ENCODE results near the gene MAPK14. TPM values are rescaled to one million over a fixed set of nuclear protein-coding genes. Genes with fewer than 3 reads are reported as not detected.

The MAPK14 gene
- total RNA-seq, 1 donor from 2014 or later = 41.3 TPM

GRCh38 chr6:36025260-36025931 lies 2.2 kb upstream of the MAPK14 start:
- TF ChIP-seq CTCF (IDR thresholded peaks at IDR 0.05; ENCODE audit: insufficient read depth, low read depth, low read length) (no peak), EZH2 (IDR thresholded peaks at IDR 0.05; ENCODE audit: insufficient read depth, low read length) (no peak)
- Mint-ChIP-seq H3K4me1 (ENCODE audit: low read depth, unreplicated experiment) (peaks cover 24% of the 10 kb centered on the region), H3K36me3 (ENCODE audit: low read depth, unreplicated experiment) (peaks cover 2% of the 10 kb centered on the region), H3K4me3 (ENCODE audit: unreplicated experiment) (no peak overlapping the region), H3K9me3 (ENCODE audit: unreplicated experiment) (peaks cover 4% of the 10 kb centered on the region), H3K27me3 (ENCODE audit: low read depth, unreplicated experiment) (peaks cover 11% of the 10 kb centered on the region), H3K27ac (ENCODE audit: unreplicated experiment) (no peak overlapping the region)
- Histone ChIP-seq H3K4me1 (ENCODE audit: insufficient read depth, low read length) (peaks cover 4% of the 10 kb centered on the region), H3K27ac (ENCODE audit: low read depth, low read length) (no peak overlapping the region), H2AFZ (ENCODE audit: low read depth, low read length) (peak overlapping the region; percentile 29), H4K20me1 (ENCODE audit: insufficient read depth, low read length) (peaks cover 12% of the 10 kb centered on the region), H3K27me3 (ENCODE audit: insufficient read depth, low read length) (no peaks in the 10 kb centered on the region), H3K36me3 (ENCODE audit: insufficient read depth, low read length) (no peaks in the 10 kb centered on the region), H3K4me3 (ENCODE audit: insufficient read depth, low read depth, low read length) (no peak overlapping the region), H3K9me3 (ENCODE audit: insufficient read depth, low read depth, low read length) (no peaks in the 10 kb centered on the region), H3K9ac (ENCODE audit: low read length) (no peak overlapping the region), H3K79me2 (ENCODE audit: insufficient read depth, low read length) (peaks cover 28% of the 10 kb centered on the region), H3K4me2 (ENCODE audit: low read length) (peak overlapping the region; percentile 43)
- DNase-seq (ENCODE audit: low read depth) = peak; percentile 68
- no peak for FAIRE-seq

DNA sequence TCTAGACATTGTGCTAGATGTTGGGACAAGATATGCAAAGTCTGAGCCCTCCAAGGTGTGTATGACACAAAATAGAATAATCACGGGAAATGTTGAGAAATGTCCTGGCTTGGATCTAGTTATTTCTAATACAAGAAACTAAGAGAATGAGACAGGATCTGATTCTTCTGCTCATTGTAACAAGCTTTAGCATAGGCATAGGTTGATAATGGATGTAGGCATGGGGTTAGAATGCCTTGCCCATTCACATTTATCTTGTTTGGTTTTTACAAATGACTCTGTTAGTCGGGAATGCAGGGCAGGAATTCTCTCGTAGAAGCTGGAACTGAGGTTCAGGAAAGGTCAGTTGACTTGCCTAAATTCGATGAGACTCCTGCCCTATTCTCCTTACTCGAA lies 1.7 kb upstream of the MAPK14 start:
- no peak overlapping the region for H3K27ac ChIP-seq (ENCODE audit: low read depth, low read length)
- H3K4me3 ChIP-seq (ENCODE audit: insufficient read depth, low read depth, low read length) = no peak overlapping the region
- peaks cover 33% of the 10 kb centered on the region for H3K79me2 ChIP-seq (ENCODE audit: insufficient read depth, low read length)
- peaks cover 4% of the 10 kb centered on the region for H3K4me1 ChIP-seq (ENCODE audit: insufficient read depth, low read length)
- peak overlapping the region; percentile 43 for H3K4me2 ChIP-seq (ENCODE audit: low read length)
- H3K27me3 ChIP-seq (ENCODE audit: insufficient read depth, low read length) = no peaks in the 10 kb centered on the region
- peaks cover 11% of the 10 kb centered on the region for H3K27me3 Mint-ChIP-seq (ENCODE audit: low read depth, unreplicated experiment)
- no peak overlapping the region for H3K27ac Mint-ChIP-seq (ENCODE audit: unreplicated experiment)
- DNase-seq (ENCODE audit: low read depth) = peak; percentile 44
- H3K9me3 Mint-ChIP-seq (ENCODE audit: unreplicated experiment) = peaks cover 4% of the 10 kb centered on the region
- H2AFZ ChIP-seq (ENCODE audit: low read depth, low read length) = no peak overlapping the region
- peaks cover 2% of the 10 kb centered on the region for H3K36me3 Mint-ChIP-seq (ENCODE audit: low read depth, unreplicated experiment)
- no peaks in the 10 kb centered on the region for H3K36me3 ChIP-seq (ENCODE audit: insufficient read depth, low read length)
- H3K4me3 Mint-ChIP-seq (ENCODE audit: unreplicated experiment) = peak overlapping the region; percentile 54
- peaks cover 18% of the 10 kb centered on the region for H4K20me1 ChIP-seq (ENCODE audit: insufficient read depth, low read length)
- no peak for TF ChIP-seq EZH2 (IDR thresholded peaks at IDR 0.05; ENCODE audit: insufficient read depth, low read length)
- H3K4me1 Mint-ChIP-seq (ENCODE audit: low read depth, unreplicated experiment) = peaks cover 26% of the 10 kb centered on the region
- no peak for FAIRE-seq
- no peak overlapping the region for H3K9ac ChIP-seq (ENCODE audit: low read length)
- H3K9me3 ChIP-seq (ENCODE audit: insufficient read depth, low read depth, low read length) = no peaks in the 10 kb centered on the region

DNA sequence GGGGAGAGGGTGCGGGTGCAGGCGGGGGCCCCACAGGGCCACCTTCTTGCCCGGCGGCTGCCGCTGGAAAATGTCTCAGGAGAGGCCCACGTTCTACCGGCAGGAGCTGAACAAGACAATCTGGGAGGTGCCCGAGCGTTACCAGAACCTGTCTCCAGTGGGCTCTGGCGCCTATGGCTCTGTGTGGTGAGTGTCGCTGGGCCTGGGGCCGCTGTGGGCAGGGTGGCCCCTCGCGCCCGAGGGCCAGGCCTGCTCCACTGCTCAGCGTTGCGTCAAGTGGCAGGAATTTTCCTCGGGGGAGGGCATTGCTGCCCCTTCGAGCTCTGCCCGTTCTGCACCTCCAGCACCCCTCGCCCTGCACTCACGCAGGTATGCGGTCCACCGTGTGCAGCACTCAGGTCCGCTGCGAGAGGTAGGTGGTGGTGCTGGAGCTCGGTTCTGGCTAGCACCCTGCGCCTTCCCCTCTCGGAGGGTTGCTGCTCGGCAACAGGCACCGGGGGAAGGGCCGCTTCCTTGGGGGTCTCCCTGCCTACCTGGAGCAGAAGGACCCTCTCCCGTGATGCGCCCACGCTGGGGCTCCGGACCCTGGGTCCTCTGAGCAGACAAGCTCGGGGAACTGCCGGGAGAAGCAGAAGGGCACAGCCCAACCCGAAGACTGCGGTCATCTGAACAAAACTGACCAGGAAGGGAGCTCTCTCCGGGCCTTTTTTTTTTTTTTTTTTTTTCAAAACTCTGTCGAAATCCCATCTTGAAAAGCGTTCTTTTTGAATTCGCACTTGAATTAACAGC lies 674 bp downstream of the MAPK14 start:
- TF ChIP-seq CTCF (IDR thresholded peaks at IDR 0.05; ENCODE audit: insufficient read depth, low read depth, low read length) = no peak
- no peak for TF ChIP-seq EZH2 (IDR thresholded peaks at IDR 0.05; ENCODE audit: insufficient read depth, low read length)
- H3K4me2 ChIP-seq (ENCODE audit: low read length) = peak overlapping the region; percentile 95
- Mint-ChIP-seq H3K9me3 (ENCODE audit: unreplicated experiment) (peaks cover 4% of the 10 kb centered on the region), H3K27me3 (ENCODE audit: low read depth, unreplicated experiment) (peaks cover 11% of the 10 kb centered on the region), H3K4me3 (ENCODE audit: unreplicated experiment) (peak overlapping the region; percentile 97), H3K4me1 (ENCODE audit: low read depth, unreplicated experiment) (peaks cover 34% of the 10 kb centered on the region), H3K36me3 (ENCODE audit: low read depth, unreplicated experiment) (peaks cover 2% of the 10 kb centered on the region), H3K27ac (ENCODE audit: unreplicated experiment) (peak overlapping the region; percentile 84)
- H3K9ac ChIP-seq (ENCODE audit: low read length) = peak overlapping the region; percentile 90
- FAIRE-seq = no peak
- H4K20me1 ChIP-seq (ENCODE audit: insufficient read depth, low read length) = peaks cover 39% of the 10 kb centered on the region
- no peaks in the 10 kb centered on the region for H3K36me3 ChIP-seq (ENCODE audit: insufficient read depth, low read length)
- H2AFZ ChIP-seq (ENCODE audit: low read depth, low read length) = peak overlapping the region; percentile 91
- DNase-seq (ENCODE audit: low read depth) = peak; percentile 6
- no peaks in the 10 kb centered on the region for H3K9me3 ChIP-seq (ENCODE audit: insufficient read depth, low read depth, low read length)
- H3K27me3 ChIP-seq (ENCODE audit: insufficient read depth, low read length) = no peaks in the 10 kb centered on the region
- peaks cover 4% of the 10 kb centered on the region for H3K4me1 ChIP-seq (ENCODE audit: insufficient read depth, low read length)
- H3K79me2 ChIP-seq (ENCODE audit: insufficient read depth, low read length) = peaks cover 57% of the 10 kb centered on the region
- peak overlapping the region; percentile 85 for H3K4me3 ChIP-seq (ENCODE audit: insufficient read depth, low read depth, low read length)
- H3K27ac ChIP-seq (ENCODE audit: low read depth, low read length) = peak overlapping the region; percentile 73
